K562 (cell line): ENCODE measurements around the gene RIN3. TPM values are rescaled to one million over a fixed set of nuclear protein-coding genes. Genes with fewer than 3 reads are reported as not detected.

Source experiments
- ATAC-seq: fragments of 200-7000 bp; cut with Tn5 transposase; 3 replicates; pipeline ENCODE4 v1.9.1; 2020; ENCODE audit warnings: moderate library complexity
- BruUV-seq: library from RNA; stranded (reverse); fragments of 400-500 nt; replicated peaks from 2 replicates; lab custom pipeline; 2021; lab: Mats Ljungman, UMichigan
- CTCF ChIA-PET: fragments of 300-600 bp; formaldehyde crosslinking; extraction: SDS; loops from one replicate; lab custom pipeline; 2021; ENCODE audit warnings: low intra/inter-chr PET ratio; lab: Yijun Ruan, JAX
- POLR2A ChIA-PET: fragments of 300-600, 350-650 bp; sonication (Branson Sonifier 250); formaldehyde crosslinking; extraction: SDS; loops from one replicate; lab custom pipeline; 2021; ENCODE audit warnings: antibody characterized with exemption, inconsistent platforms; lab: Yijun Ruan, JAX
- DNase-seq, 4 experiments: peaks; one replicate each; pipeline versions ENCODE4 v3.0.0 to v3.0.0-alpha.2; 2011 to 2018; ENCODE audit warnings: low spot score in 3 of 4, mixed read lengths in 3 of 4; ENCODE audit errors: extremely low read depth in 1 of 4
- FAIRE-seq: peaks from 2 replicates; lab custom pipeline; 2011; peaks lifted over from hg19 to GRCh38; lab: Jason Lieb, UNC
- H2AFZ ChIP-seq: 2 replicates; pipeline ENCODE4 v1.6.0; 2011; ENCODE audit warnings: low read depth, low read length, control low read depth, inconsistent platforms
- H3K27ac ChIP-seq: fragments of 200-600 bp; 3 replicates; pipeline ENCODE4 v1.8.0; 2011; ENCODE audit warnings: low read depth, mild to moderate bottlenecking, control low read depth, inconsistent platforms, low read length, moderate library complexity, mixed read lengths; ENCODE audit errors: extremely low read depth
- H3K27me3 ChIP-seq, 2 experiments: fragments of 300-600 bp in 1 of 2; 2 replicates in 1 of 2; 3 replicates in 1 of 2; pipeline versions ENCODE4 v1.6.0 to v1.8.0; 2011; ENCODE audit warnings: inconsistent platforms in 2 of 2, low read length in 2 of 2, mild to moderate bottlenecking in 1 of 2, mixed read lengths in 1 of 2, moderate library complexity in 1 of 2; ENCODE audit not compliant: control insufficient read depth in 2 of 2, insufficient read depth in 2 of 2
- H3K36me3 ChIP-seq: fragments of 300-600 bp; 3 replicates; pipeline ENCODE4 v1.8.0; 2011; ENCODE audit warnings: mild to moderate bottlenecking, low read length, inconsistent platforms; ENCODE audit not compliant: control insufficient read depth, insufficient read depth
- H3K4me1 ChIP-seq, 2 experiments: fragments of 200-600 bp in 1 of 2; replicated peaks in 1 of 2; 2 replicates in 1 of 2; 3 replicates in 1 of 2; pipeline versions ENCODE4 v1.5.1 to v1.8.0; 2011; ENCODE audit warnings: inconsistent platforms in 2 of 2, low read length in 2 of 2, mild to moderate bottlenecking in 1 of 2, mixed read lengths in 1 of 2, moderate library complexity in 1 of 2; ENCODE audit not compliant: control insufficient read depth in 2 of 2, insufficient read depth in 2 of 2
- H3K4me2 ChIP-seq: 2 replicates; pipeline ENCODE4 v1.6.1; 2011; ENCODE audit warnings: low read length, control low read depth, inconsistent platforms, mixed read lengths; ENCODE audit not compliant: insufficient read depth
- H3K4me3 ChIP-seq: fragments of 200-600 bp; sonication (generic), shearing (Covaris generic); 2 replicates; pipeline ENCODE4 v1.5.1; 2016; ENCODE audit warnings: control low read depth, inconsistent platforms
- H3K79me2 ChIP-seq: fragments of 200-600 bp; 3 replicates; pipeline ENCODE4 v1.8.0; 2011; ENCODE audit warnings: low read length, inconsistent platforms; ENCODE audit not compliant: control insufficient read depth, insufficient read depth
- H3K9ac ChIP-seq, 2 experiments: 2 replicates each; pipeline versions ENCODE4 v1.6.0 to v1.6.1; 2011; ENCODE audit warnings: low read depth in 2 of 2, low read length in 2 of 2, control low read depth in 1 of 2, inconsistent platforms in 1 of 2, mild to moderate bottlenecking in 1 of 2, mixed read lengths in 1 of 2; ENCODE audit not compliant: insufficient read depth in 1 of 2
- H3K9me1 ChIP-seq: one replicate; pipeline ENCODE4 v1.6.0; 2011; ENCODE audit warnings: inconsistent platforms, mild to moderate bottlenecking, low read length, moderate library complexity; ENCODE audit not compliant: control insufficient read depth, insufficient read depth
- H3K9me3 ChIP-seq: replicated peaks from 2 replicates; pipeline ENCODE4 v1.5.1; 2011; ENCODE audit warnings: low read depth, low read length, inconsistent platforms; ENCODE audit not compliant: control insufficient read depth, insufficient read depth
- H4K20me1 ChIP-seq: replicated peaks from 2 replicates; pipeline ENCODE4 v1.6.1; 2011; ENCODE audit warnings: low read length, inconsistent platforms, mixed read lengths; ENCODE audit not compliant: control insufficient read depth, insufficient read depth
- HEY1 ChIP-seq: fragments of 250-450 bp; sonication (Bioruptor Pico); IDR thresholded peaks from 2 replicates; pipeline ENCODE4 v1.5.0; 2020; ENCODE audit warnings: mild to moderate bottlenecking, moderate library complexity, borderline replicate concordance
- HNRNPUL1 ChIP-seq: fragments of 200-400 bp; formaldehyde crosslinking; IDR thresholded peaks from 2 replicates; pipeline ENCODE4 v1.6.1; 2017; ENCODE audit warnings: low read length
- MBD2 ChIP-seq: sonication (generic); IDR thresholded peaks from 2 replicates; pipeline ENCODE4 v1.6.1; 2016; ENCODE audit warnings: low read depth, borderline replicate concordance
- NCOA1 ChIP-seq: fragments of 450-650 bp; IDR thresholded peaks from 2 replicates; pipeline ENCODE4 v1.6.1; 2016; ENCODE audit warnings: low read depth
- SMAD4 ChIP-seq: fragments of 250-450 bp; sonication (Bioruptor Pico); conservative IDR thresholded peaks from 2 replicates; pipeline ENCODE4 v1.8.0; 2021; ENCODE audit warnings: inconsistent platforms, mild to moderate bottlenecking, moderate library complexity
- WGBS: fragments of 100-300 bp; shearing (Covaris generic); methylation state at CpG from one replicate; pipeline ENCODE4 v1.1.6; 2016; ENCODE audit warnings: low coverage, mixed read lengths; ENCODE audit not compliant: insufficient coverage; ENCODE audit errors: missing lambda C conversion rate; 5-methylcytosine and 5-hydroxymethylcytosine counted together
- in situ Hi-C: fragments of 300-500 bp; cut with MboI; formaldehyde crosslinking; loops from 4 replicates; pipeline ENCODE4 v1.15.0; 2018; ENCODE audit warnings: inconsistent platforms, mixed read lengths
- intact Hi-C: fragments of 100-400 bp; cut with micrococcal nuclease; formaldehyde crosslinking; loops from 2 replicates; pipeline ENCODE4 v1.14.2; 2022
- polyA plus RNA-seq, 8 experiments: library from polyadenylated mRNA; depleted of rRNA in 4 of 8; stranded (reverse) in 5 of 8; unstranded in 3 of 8; fragments of >200 nt; fragmentation: Nextera tagmentation in 2 of 8; fragmentation: Illumina TruSeq in 1 of 8; extraction: Ambion mirVana in 2 of 8; extraction: Trizol in 1 of 8; gene quantifications; 2 replicates each; pipeline versions ENCODE4 v1.2.1 to v1.2.3, GENCODE V29; 2011 to 2014; ENCODE audit warnings: inconsistent platforms in 1 of 8, missing spikeins in 1 of 8
- total RNA-seq, 7 experiments: library from RNA; depleted of rRNA in 6 of 7; stranded (reverse); fragments of >200 nt in 6 of 7; fragmentation: Illumina TruSeq in 2 of 7; extraction: Trizol in 2 of 7; gene quantifications; 2 replicates each; pipeline versions ENCODE4 v1.2.1 to v1.2.3, GENCODE V29; 2011 to 2021; ENCODE audit warnings: low replicate concordance in 1 of 7

Gene RIN3
- total and polyA plus RNA-seq, 9 of the 15 experiments (the other 6 are each of a cell fraction or from before 2014, with no cell fraction given), result 0.01 to 0.49 (median 0.08) TPM; not detected in 5

GRCh38 chr14:92590176-92590575, 76.6 kb downstream of the RIN3 start:
- H3K4me2 ChIP-seq, result no peak overlapping the region
- ChIA-PET POLR2A (no interaction called here), CTCF (no interaction called here)
- H3K9ac ChIP-seq, result no peak overlapping the region
- no peak for ATAC-seq
- no TSS peak for BruUV-seq
- no peaks in the 10 kb centered on the region for H3K9me1 ChIP-seq
- no peaks in the 10 kb centered on the region for H3K36me3 ChIP-seq
- no peak for DNase-seq
- no peaks in the 10 kb centered on the region for H3K79me2 ChIP-seq
- no peaks in the 10 kb centered on the region for H3K9me3 ChIP-seq
- in situ Hi-C loops, result no loop called here
- intact Hi-C loops, result no loop called here
- FAIRE-seq, result no peak
- H3K4me1 ChIP-seq, result no peaks in the 10 kb centered on the region; a peak in 1 of 5 replicates
- H3K4me3 ChIP-seq, result no peak overlapping the region
- H2AFZ ChIP-seq, result no peak overlapping the region
- WGBS, result 12% methylated on average over 2 of the region's 2 CpGs
- no peaks in the 10 kb centered on the region for H4K20me1 ChIP-seq
- no peak for TF ChIP-seq NCOA1
- TF ChIP-seq, all 486 proteins: peak for 0
- no peaks in the 10 kb centered on the region for H3K27me3 ChIP-seq
- H3K27ac ChIP-seq, result no peak overlapping the region

GRCh38 chr14:92590941-92591340, 77.4 kb downstream of the RIN3 start:
- Histone ChIP-seq H3K4me1 (no peaks in the 10 kb centered on the region; a peak in 1 of 5 replicates), H3K4me3 (no peak overlapping the region), H3K9ac (no peak overlapping the region), H3K79me2 (no peaks in the 10 kb centered on the region), H3K9me1 (no peaks in the 10 kb centered on the region), H3K36me3 (no peaks in the 10 kb centered on the region), H3K4me2 (no peak overlapping the region), H3K27me3 (no peaks in the 10 kb centered on the region), H3K9me3 (no peaks in the 10 kb centered on the region), H3K27ac (no peak overlapping the region), H2AFZ (no peak overlapping the region), H4K20me1 (no peaks in the 10 kb centered on the region; the same call in 1 of the 2 replicates)
- TF ChIP-seq MBD2 (no peak), SMAD4 (CRISPR knock-in tag) (no peak), HNRNPUL1 (no peak), HEY1 (CRISPR knock-in tag) (no peak)
- FAIRE-seq (no peak), DNase-seq (no peak), ATAC-seq (no peak)
- ChIA-PET CTCF (no interaction called here), POLR2A (no interaction called here)
- in situ Hi-C loops (no loop called here), intact Hi-C loops (no loop called here)
- 4% methylated on average over 2 of the region's 2 CpGs for WGBS
- no TSS peak for BruUV-seq
